HUDEP-2 (cell line): ENCODE data around the gene SLC18A3.

Experiments
- DNase-seq, 76 experiments: peaks; one replicate each; lab custom pipeline; 2025; ENCODE audit not compliant: unreplicated experiment in 76 of 76; lab: John Stamatoyannopoulos, UW

Gene SLC18A3

GRCh38 chr10:49610114-49610457 is at the start of gene SLC18A3:
Gene SLC18A3, plus strand, starts transcription at chr10:49610310. Its CDS starts 431 bp downstream, at chr10:49610741.
- no peak for DNase-seq

- DNase-seq: no peak
Observed at GRCh38 chr10:49560526-49560925, 49.6 kb upstream of the SLC18A3 start.

- no peak for DNase-seq
Observed at GRCh38 chr10:49562893-49563292, 47.2 kb upstream of the SLC18A3 start.

GRCh38 chr10:49564461-49565009 is 45.6 kb upstream of the SLC18A3 start:
- no peak for DNase-seq

GRCh38 chr10:49567810-49568209 is 42.3 kb upstream of the SLC18A3 start:
- no peak for DNase-seq

- no peak for DNase-seq
Observed at GRCh38 chr10:49568235-49568634, 41.9 kb upstream of the SLC18A3 start.

- DNase-seq: no peak
Observed at GRCh38 chr10:49569031-49569631, 41.0 kb upstream of the SLC18A3 start.

- DNase-seq: no peak
Observed at GRCh38 chr10:49571388-49571787, 38.7 kb upstream of the SLC18A3 start.

- DNase-seq: no peak
Observed at GRCh38 chr10:49572594-49573114, 37.5 kb upstream of the SLC18A3 start.

GRCh38 chr10:49575489-49576072 is 34.5 kb upstream of the SLC18A3 start:
- DNase-seq: no peak

- no peak for DNase-seq
Observed at GRCh38 chr10:49577182-49577925, 32.8 kb upstream of the SLC18A3 start.

- DNase-seq: no peak
Observed at GRCh38 chr10:49578392-49578791, 31.7 kb upstream of the SLC18A3 start.

GRCh38 chr10:49579621-49580020 is 30.5 kb upstream of the SLC18A3 start:
- no peak for DNase-seq

GRCh38 chr10:49585387-49585786 is 24.7 kb upstream of the SLC18A3 start:
- DNase-seq: no peak

- DNase-seq: no peak
Observed at GRCh38 chr10:49587981-49588380, 22.1 kb upstream of the SLC18A3 start.

GRCh38 chr10:49592726-49593563 is 17.2 kb upstream of the SLC18A3 start:
- DNase-seq: peak in 38 of 76 experiments; percentile 2 to 57 (median 25)

GRCh38 chr10:49593564-49593875 is 16.6 kb upstream of the SLC18A3 start:
- DNase-seq: no peak

- DNase-seq: no peak
Observed at GRCh38 chr10:49593998-49594397, 16.1 kb upstream of the SLC18A3 start.

- peak in 21 of 76 experiments; percentile 2 to 40 (median 15) for DNase-seq
Observed at GRCh38 chr10:49594594-49594993, 15.5 kb upstream of the SLC18A3 start.

GRCh38 chr10:49595003-49595712 is 15.0 kb upstream of the SLC18A3 start:
- DNase-seq: no peak
